GM19455 (cell line): ENCODE measurements around the gene SYNE2.

Experiments
- ATAC-seq: cut with Tn5 transposase; IDR thresholded peaks from one replicate; pipeline ENCODE4 v1.9.1; 2021; ENCODE audit not compliant: unreplicated experiment

SYNE2 gene

GRCh38 chr14:63874223-63874622 is 21.4 kb downstream of the SYNE2 start:
- ATAC-seq, result no peak

- no peak for ATAC-seq
Measured at GRCh38 chr14:63875311-63875710, 22.5 kb downstream of the SYNE2 start.

- no peak for ATAC-seq
Measured at GRCh38 chr14:63877550-63877939, 24.7 kb downstream of the SYNE2 start.

- no peak for ATAC-seq
Measured at GRCh38 chr14:63878052-63878451, 25.2 kb downstream of the SYNE2 start.

- no peak for ATAC-seq
Measured at GRCh38 chr14:63878792-63879191, 26.0 kb downstream of the SYNE2 start.

- no peak for ATAC-seq
Measured at GRCh38 chr14:63881926-63882325, 29.1 kb downstream of the SYNE2 start.

GRCh38 chr14:63887899-63888298 is 35.1 kb downstream of the SYNE2 start:
- no peak for ATAC-seq

GRCh38 chr14:63890553-63890952 is 37.7 kb downstream of the SYNE2 start:
- ATAC-seq, result no peak

GRCh38 chr14:63891148-63891975 is 38.6 kb downstream of the SYNE2 start:
- no peak for ATAC-seq

GRCh38 chr14:63892265-63892664 is 39.5 kb downstream of the SYNE2 start:
- no peak for ATAC-seq

GRCh38 chr14:63893701-63894458 is 41.1 kb downstream of the SYNE2 start:
- no peak for ATAC-seq

- ATAC-seq, result no peak
Measured at GRCh38 chr14:63895510-63895909, 42.7 kb downstream of the SYNE2 start.

GRCh38 chr14:63896278-63896720 is 43.5 kb downstream of the SYNE2 start:
- ATAC-seq, result no peak

- no peak for ATAC-seq
Measured at GRCh38 chr14:63897721-63898163, 44.9 kb downstream of the SYNE2 start.

GRCh38 chr14:63899953-63900352 is 47.1 kb downstream of the SYNE2 start:
- no peak for ATAC-seq

GRCh38 chr14:63901434-63902085 is 48.8 kb downstream of the SYNE2 start:
- no peak for ATAC-seq

GRCh38 chr14:63902375-63902976 is 49.7 kb downstream of the SYNE2 start:
- ATAC-seq, result no peak

- no peak for ATAC-seq
Measured at GRCh38 chr14:63904724-63905123, 51.9 kb downstream of the SYNE2 start.

- ATAC-seq, result no peak
Measured at GRCh38 chr14:63905370-63905769, 52.6 kb downstream of the SYNE2 start.

- no peak for ATAC-seq
Measured at GRCh38 chr14:63908667-63909264, 56.0 kb downstream of the SYNE2 start.

- ATAC-seq, result no peak
Measured at GRCh38 chr14:63909984-63910383, 57.2 kb downstream of the SYNE2 start.
